Measurements from ENCODE around the gene ARID4B.

Gene ARID4B

DNA sequence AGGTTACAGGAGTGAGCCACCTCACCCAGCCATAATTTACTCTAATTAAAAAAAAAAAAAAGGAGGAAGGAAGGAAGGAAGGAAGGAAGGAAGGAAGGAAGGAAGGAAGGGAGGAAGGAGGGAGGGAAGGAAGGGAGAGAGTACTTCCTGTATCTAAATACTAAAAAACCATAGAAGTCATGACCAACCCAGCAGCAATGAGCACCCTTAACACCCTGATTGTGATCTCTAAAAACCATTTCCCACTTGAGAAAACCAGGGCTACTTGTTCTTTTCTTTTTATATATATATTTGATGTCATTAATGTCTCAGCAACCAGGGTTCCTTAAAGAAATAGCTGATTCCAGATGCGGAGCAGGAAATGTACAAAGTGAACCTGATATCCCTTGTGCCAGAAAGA lies 31.2 kb downstream of the ARID4B start:
- TF ChIP-seq, protein P1, sequence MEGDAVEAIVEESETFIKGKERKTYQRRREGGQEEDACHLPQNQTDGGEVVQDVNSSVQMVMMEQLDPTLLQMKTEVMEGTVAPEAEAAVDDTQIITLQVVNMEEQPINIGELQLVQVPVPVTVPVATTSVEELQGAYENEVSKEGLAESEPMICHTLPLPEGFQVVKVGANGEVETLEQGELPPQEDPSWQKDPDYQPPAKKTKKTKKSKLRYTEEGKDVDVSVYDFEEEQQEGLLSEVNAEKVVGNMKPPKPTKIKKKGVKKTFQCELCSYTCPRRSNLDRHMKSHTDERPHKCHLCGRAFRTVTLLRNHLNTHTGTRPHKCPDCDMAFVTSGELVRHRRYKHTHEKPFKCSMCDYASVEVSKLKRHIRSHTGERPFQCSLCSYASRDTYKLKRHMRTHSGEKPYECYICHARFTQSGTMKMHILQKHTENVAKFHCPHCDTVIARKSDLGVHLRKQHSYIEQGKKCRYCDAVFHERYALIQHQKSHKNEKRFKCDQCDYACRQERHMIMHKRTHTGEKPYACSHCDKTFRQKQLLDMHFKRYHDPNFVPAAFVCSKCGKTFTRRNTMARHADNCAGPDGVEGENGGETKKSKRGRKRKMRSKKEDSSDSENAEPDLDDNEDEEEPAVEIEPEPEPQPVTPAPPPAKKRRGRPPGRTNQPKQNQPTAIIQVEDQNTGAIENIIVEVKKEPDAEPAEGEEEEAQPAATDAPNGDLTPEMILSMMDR (IDR thresholded peaks at IDR 0.05; ENCODE audit: low read depth, low read length), result no peak
- Histone ChIP-seq H3K27me3 (ENCODE audit: insufficient read depth, low read depth, severe bottlenecking) (no peaks in the 10 kb centered on the region), H3K4me3 (ENCODE audit: low read depth, low read length) (no peak overlapping the region), H3K27ac (no peak overlapping the region), H3K36me3 (peaks cover 4% of the 10 kb centered on the region), H3K9me3 (ENCODE audit: severe bottlenecking) (no peaks in the 10 kb centered on the region)
- no peak for DNase-seq

DNA sequence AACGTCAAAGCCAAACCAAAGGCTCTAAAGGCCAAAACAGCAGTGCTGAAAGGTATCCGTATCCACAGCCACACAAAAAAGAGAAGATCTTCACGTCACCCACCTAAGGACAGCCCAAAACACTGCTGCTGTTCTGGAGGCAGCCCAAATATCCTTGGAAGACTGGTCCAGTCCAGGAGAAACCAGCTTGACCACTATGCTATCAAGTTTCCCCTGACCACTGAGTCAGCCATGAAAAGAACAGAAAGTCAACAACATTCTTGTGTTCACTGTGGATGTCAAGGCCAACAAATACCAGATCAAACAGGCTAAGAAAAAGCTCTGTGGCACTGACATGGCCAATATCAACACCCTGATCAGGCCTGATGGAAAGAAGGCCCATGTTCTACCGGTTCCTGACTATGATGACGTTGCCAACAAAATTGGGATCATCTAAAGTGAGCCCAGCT lies 32.1 kb downstream of the ARID4B start:
- Histone ChIP-seq H3K4me3 (ENCODE audit: low read depth, low read length) (no peak overlapping the region), H3K27ac (no peak overlapping the region), H3K36me3 (peaks cover 4% of the 10 kb centered on the region), H3K27me3 (ENCODE audit: insufficient read depth, low read depth, severe bottlenecking) (no peaks in the 10 kb centered on the region), H3K9me3 (ENCODE audit: severe bottlenecking) (no peaks in the 10 kb centered on the region)
- no peak for DNase-seq
- TF ChIP-seq, protein P1 (IDR thresholded peaks at IDR 0.05; ENCODE audit: low read depth, low read length), result no peak

DNA sequence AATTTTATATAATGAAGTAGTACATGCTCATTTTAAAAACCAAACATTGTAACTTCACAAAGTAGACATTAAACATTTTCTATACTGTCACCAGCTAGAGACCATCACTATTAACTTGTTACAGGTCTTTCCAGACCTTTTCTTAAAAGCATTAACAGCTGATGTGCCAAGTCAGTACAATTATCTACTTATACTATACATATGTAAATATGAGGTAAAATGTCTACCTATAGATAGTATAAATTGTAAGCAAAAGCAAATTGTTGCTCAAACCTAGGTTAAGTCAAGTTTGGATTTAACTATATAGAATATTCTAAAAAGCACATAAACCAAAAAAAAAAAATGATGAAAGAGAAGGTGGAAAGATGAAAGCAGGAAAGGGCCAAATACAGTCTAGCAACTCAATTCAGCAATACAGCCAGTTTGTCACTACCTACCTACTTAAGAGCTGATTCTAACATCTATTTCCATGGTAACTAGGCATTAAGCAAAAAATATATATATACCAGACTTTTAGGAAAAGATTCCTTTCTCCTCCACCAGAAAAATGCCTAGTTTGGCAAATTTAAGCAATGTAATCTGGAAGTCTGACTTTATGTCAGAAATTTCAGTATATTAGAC lies 34.5 kb downstream of the ARID4B start:
- TF ChIP-seq, protein P1 (IDR thresholded peaks at IDR 0.05; ENCODE audit: low read depth, low read length), result no peak
- no peak for DNase-seq
- H3K27ac ChIP-seq, result no peak overlapping the region
- H3K27me3 ChIP-seq (ENCODE audit: insufficient read depth, low read depth, severe bottlenecking), result no peaks in the 10 kb centered on the region
- no peaks in the 10 kb centered on the region for H3K9me3 ChIP-seq (ENCODE audit: severe bottlenecking)
- peaks cover 4% of the 10 kb centered on the region for H3K36me3 ChIP-seq
- no peak overlapping the region for H3K4me3 ChIP-seq (ENCODE audit: low read depth, low read length)

DNA sequence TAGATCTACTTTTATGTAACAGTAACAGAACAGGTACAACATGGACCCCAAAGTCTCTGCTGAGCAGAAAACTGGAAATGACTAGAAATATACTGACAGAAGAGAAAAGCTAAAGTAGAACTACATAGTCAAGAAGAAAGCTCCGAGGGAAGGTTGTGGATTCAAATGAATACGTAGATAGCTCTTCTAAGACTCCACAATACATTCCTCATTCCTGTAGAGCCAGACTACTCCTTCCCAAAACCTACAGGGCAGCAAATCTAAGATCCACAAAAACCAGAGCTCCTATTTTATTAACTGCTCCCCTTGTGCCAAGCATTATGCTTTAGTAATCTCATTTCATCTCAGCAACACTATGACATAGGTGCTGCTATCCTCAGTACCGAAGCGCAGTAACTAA lies 35.2 kb downstream of the ARID4B start:
- no peaks in the 10 kb centered on the region for H3K27me3 ChIP-seq (ENCODE audit: insufficient read depth, low read depth, severe bottlenecking)
- no peak for DNase-seq
- TF ChIP-seq, protein P1 (IDR thresholded peaks at IDR 0.05; ENCODE audit: low read depth, low read length), result no peak
- no peak overlapping the region for H3K27ac ChIP-seq
- H3K9me3 ChIP-seq (ENCODE audit: severe bottlenecking), result no peaks in the 10 kb centered on the region
- no peak overlapping the region for H3K4me3 ChIP-seq (ENCODE audit: low read depth, low read length)
- peaks cover 2% of the 10 kb centered on the region for H3K36me3 ChIP-seq

DNA sequence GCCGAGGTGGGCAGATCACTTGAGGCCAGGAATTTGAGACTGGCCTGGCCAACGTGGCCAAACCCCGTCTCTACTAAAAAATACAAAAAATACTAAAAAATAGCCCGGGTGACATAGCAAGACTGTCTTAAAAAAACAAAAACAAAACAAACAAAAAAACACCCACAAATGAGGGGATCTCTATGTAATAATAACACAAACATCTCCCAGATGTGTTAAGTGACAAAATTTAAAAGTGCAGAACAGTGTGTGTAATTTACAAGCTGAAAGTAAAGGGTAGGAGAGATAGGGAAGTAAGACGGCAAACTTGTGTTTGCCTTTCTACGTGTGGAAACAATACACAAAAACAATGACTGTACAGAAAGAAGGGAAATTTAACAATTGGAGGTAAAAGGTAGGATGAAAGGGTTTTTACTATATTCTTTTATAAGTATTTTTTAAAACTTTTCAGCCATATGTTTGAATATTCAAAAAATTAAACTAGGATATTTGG lies 36.3 kb downstream of the ARID4B start:
- H3K27ac ChIP-seq, result no peak overlapping the region
- DNase-seq, result no peak

More for the DNA sequence above, 36.3 kb downstream of the ARID4B start:
- no peaks in the 10 kb centered on the region for H3K36me3 ChIP-seq
- TF ChIP-seq, protein P1 (IDR thresholded peaks at IDR 0.05; ENCODE audit: low read depth, low read length), result no peak
- no peak overlapping the region for H3K4me3 ChIP-seq (ENCODE audit: low read depth, low read length)
- no peaks in the 10 kb centered on the region for H3K27me3 ChIP-seq (ENCODE audit: insufficient read depth, low read depth, severe bottlenecking)
- no peaks in the 10 kb centered on the region for H3K9me3 ChIP-seq (ENCODE audit: severe bottlenecking)

Measured in WERI-Rb-1 (cell line).